Measurements from ENCODE around the gene CAPZA2. TPM values are rescaled to one million over a fixed set of nuclear protein-coding genes. Genes with fewer than 3 reads are reported as not detected.

The CAPZA2 gene
- total and polyA plus RNA-seq, 9 of the 15 experiments (the other 6 are each of a cell fraction or from before 2014, with no cell fraction given), result 67.0 to 524 (median 176) TPM

DNA sequence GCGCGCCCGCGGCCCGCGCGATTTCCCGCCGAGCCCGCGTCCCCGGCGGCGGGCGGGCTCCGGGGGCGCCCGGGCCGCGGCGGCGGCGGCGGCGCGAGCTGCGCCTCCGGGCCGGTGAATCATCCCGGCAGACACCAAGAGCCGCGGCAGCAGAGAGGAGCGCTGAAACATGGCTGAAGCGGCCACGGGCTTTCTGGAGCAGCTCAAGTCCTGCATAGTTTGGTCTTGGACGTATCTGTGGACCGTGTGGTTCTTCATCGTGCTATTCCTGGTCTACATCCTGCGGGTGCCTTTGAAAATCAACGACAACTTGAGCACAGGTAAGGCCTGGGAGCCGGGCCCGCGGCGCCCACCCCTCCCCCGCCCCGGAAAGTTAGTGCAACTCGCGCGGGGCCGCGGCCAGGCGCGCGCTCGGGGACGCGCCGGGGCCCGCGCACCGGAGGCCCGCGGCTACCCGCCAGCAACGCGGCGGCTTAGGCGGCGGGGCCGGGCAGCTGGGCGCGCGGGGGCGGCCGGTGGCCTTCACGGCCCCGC, 91.1 kb downstream of the CAPZA2 start, which contains the start of gene ST7 (continued):
- no peak for TF ChIP-seq MGA (IDR thresholded peaks at IDR 0.05)
- no peak for TF ChIP-seq GTF2A2 (tag; IDR thresholded peaks at IDR 0.05)
- TF ChIP-seq TAL1 (IDR thresholded peaks at IDR 0.05), result no peak
- TF ChIP-seq PTRF (tag; IDR thresholded peaks at IDR 0.05), result no peak
- TF ChIP-seq ZNF766 (CRISPR knock-in tag; conservative IDR thresholded peaks at IDR 0.05), result peak; percentile 98
- TF ChIP-seq KLF13 (tag; IDR thresholded peaks at IDR 0.05; ENCODE audit: borderline replicate concordance, low read depth), result no peak
- TF ChIP-seq, protein P1, sequence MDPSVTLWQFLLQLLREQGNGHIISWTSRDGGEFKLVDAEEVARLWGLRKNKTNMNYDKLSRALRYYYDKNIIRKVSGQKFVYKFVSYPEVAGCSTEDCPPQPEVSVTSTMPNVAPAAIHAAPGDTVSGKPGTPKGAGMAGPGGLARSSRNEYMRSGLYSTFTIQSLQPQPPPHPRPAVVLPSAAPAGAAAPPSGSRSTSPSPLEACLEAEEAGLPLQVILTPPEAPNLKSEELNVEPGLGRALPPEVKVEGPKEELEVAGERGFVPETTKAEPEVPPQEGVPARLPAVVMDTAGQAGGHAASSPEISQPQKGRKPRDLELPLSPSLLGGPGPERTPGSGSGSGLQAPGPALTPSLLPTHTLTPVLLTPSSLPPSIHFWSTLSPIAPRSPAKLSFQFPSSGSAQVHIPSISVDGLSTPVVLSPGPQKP (CRISPR knock-in tag; IDR thresholded peaks at IDR 0.05), result no peak
- no peak for TF ChIP-seq PCBP2 (IDR thresholded peaks at IDR 0.05; ENCODE audit: low read depth, low read length, poor library complexity, severe bottlenecking)
- TF ChIP-seq ZNF274 (IDR thresholded peaks at IDR 0.05; ENCODE audit: borderline replicate concordance, low read depth, low read length), result no peak
- TF ChIP-seq ZNF184 (CRISPR knock-in tag; IDR thresholded peaks at IDR 0.05), result no peak
- TF ChIP-seq BRD9 (IDR thresholded peaks at IDR 0.05; ENCODE audit: low read depth, partially characterized antibody), result no peak
- peak; percentile 38; the same call in 1 of the 2 replicates for TF ChIP-seq PML (IDR thresholded peaks at IDR 0.05; ENCODE audit: low read length)
- TF ChIP-seq COPS2 (conservative IDR thresholded peaks at IDR 0.05), result no peak
- peak; percentile 38 for TF ChIP-seq ASH1L (IDR thresholded peaks at IDR 0.05; ENCODE audit: borderline replicate concordance, low read depth, partially characterized antibody)
- peak; percentile 31 for TF ChIP-seq PHF20 (IDR thresholded peaks at IDR 0.05; ENCODE audit: partially characterized antibody)
- TF ChIP-seq SMAD3 (CRISPR knock-in tag; conservative IDR thresholded peaks at IDR 0.05), result 0 out of 2 replicates have a peak, but pooled peaks have one; percentile 73
- no peak; the same call in 1 of the 2 replicates for TF ChIP-seq NBN (IDR thresholded peaks at IDR 0.05; ENCODE audit: low read depth)
- TF ChIP-seq ZBED1 (IDR thresholded peaks at IDR 0.05), result 0 out of 2 replicates have a peak, but pooled peaks have one; percentile 19

Measured in K562 (cell line).